ENCODE results near the gene MUC3A.

DNA sequence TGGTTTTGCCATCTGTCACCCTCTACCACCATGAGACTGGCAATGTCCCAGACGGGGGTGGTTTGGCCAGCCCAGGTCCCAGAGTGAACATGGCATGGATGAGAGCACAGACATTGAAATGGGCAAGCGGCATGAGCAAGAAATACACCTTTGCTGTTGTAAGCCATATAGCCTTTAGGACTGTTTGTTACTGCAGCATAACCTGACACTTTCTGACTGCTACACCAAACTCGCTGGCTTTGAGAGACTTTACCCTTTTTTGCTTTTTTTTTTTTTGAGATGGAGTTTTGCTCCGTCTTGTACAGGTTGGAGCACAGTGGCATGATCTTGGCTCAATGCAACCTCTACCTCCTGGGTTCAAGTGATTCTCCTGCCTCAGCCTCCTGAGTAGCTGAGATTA lies 5.2 kb upstream of the MUC3A start:
- TF ChIP-seq POLR2A (IDR thresholded peaks at IDR 0.05) = no peak
- TF ChIP-seq, protein P1, sequence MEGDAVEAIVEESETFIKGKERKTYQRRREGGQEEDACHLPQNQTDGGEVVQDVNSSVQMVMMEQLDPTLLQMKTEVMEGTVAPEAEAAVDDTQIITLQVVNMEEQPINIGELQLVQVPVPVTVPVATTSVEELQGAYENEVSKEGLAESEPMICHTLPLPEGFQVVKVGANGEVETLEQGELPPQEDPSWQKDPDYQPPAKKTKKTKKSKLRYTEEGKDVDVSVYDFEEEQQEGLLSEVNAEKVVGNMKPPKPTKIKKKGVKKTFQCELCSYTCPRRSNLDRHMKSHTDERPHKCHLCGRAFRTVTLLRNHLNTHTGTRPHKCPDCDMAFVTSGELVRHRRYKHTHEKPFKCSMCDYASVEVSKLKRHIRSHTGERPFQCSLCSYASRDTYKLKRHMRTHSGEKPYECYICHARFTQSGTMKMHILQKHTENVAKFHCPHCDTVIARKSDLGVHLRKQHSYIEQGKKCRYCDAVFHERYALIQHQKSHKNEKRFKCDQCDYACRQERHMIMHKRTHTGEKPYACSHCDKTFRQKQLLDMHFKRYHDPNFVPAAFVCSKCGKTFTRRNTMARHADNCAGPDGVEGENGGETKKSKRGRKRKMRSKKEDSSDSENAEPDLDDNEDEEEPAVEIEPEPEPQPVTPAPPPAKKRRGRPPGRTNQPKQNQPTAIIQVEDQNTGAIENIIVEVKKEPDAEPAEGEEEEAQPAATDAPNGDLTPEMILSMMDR (IDR thresholded peaks at IDR 0.05) = no peak
- TF ChIP-seq POLR2AphosphoS5 (IDR thresholded peaks at IDR 0.05) = no peak
